ENCODE measurements around the gene HACD2.

GRCh38 chr3:123524981-123525380 is 59.9 kb downstream of the HACD2 start:
- TF ChIP-seq, protein P1, sequence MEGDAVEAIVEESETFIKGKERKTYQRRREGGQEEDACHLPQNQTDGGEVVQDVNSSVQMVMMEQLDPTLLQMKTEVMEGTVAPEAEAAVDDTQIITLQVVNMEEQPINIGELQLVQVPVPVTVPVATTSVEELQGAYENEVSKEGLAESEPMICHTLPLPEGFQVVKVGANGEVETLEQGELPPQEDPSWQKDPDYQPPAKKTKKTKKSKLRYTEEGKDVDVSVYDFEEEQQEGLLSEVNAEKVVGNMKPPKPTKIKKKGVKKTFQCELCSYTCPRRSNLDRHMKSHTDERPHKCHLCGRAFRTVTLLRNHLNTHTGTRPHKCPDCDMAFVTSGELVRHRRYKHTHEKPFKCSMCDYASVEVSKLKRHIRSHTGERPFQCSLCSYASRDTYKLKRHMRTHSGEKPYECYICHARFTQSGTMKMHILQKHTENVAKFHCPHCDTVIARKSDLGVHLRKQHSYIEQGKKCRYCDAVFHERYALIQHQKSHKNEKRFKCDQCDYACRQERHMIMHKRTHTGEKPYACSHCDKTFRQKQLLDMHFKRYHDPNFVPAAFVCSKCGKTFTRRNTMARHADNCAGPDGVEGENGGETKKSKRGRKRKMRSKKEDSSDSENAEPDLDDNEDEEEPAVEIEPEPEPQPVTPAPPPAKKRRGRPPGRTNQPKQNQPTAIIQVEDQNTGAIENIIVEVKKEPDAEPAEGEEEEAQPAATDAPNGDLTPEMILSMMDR (conservative IDR thresholded peaks at IDR 0.05; ENCODE audit: low read length): no peak
- TF ChIP-seq EZH2phosphoT487 (IDR thresholded peaks at IDR 0.05; ENCODE audit: borderline replicate concordance): no peak
